Amygdala (tissue), 56 donors: ENCODE data around the gene RHOT2.

Experiments used
- DNase-seq, 56 donors: peaks; one replicate each; lab custom pipeline; 2025; lab: John Stamatoyannopoulos, UW

The RHOT2 gene

DNA sequence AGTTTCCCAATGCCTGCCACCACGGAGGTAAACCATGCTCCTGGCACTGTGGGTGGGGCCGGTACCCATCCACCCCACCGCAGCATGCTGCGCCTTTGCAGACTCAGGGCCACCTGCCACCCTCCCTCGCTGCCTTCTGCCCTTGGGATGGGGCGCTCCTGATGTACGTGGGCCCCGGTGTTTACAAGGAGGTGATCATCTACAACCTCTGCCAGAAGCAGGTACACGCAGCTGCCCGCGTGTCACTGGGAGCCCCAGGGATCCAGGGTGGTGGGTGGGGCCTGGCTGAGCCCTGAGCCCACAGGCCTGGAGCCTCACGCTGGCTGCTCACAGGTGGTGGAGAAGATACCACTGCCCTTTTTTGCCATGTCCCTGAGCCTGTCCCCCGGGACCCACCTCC is 1.4 kb upstream of the RHOT2 start:
- DNase-seq = no peak

DNA sequence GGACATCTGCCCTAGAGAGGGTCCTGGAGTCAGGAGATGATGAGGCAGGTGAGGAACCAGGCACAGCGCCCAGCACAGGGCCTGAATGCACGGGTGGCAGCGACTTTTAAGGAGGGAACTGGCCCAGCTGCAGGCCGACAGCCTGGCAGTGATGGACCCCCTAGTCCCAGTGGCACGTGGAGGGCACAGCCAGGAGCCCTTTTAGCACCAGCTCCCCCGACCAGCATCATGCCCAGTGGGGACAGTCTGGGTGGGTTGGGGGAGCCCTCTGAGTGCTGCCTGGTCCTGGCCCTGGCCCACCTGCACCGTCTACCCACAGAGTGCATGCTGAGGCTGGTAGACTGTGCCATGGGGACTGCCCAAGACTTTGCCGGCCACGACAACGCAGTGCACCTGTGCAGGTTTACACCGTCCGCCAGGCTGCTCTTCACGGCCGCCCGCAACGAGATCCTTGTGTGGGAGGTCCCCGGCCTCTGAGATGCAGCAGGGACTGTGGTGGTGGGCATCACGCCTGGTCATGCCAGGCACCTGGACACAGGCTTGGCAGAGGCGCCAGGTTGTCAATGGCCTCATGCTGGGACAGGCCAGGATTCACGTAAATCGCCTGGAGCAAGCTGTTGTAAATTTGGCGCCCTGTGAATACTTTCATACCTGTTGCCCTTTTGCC is 686 bp upstream of the RHOT2 start:
- no peak for DNase-seq

DNA sequence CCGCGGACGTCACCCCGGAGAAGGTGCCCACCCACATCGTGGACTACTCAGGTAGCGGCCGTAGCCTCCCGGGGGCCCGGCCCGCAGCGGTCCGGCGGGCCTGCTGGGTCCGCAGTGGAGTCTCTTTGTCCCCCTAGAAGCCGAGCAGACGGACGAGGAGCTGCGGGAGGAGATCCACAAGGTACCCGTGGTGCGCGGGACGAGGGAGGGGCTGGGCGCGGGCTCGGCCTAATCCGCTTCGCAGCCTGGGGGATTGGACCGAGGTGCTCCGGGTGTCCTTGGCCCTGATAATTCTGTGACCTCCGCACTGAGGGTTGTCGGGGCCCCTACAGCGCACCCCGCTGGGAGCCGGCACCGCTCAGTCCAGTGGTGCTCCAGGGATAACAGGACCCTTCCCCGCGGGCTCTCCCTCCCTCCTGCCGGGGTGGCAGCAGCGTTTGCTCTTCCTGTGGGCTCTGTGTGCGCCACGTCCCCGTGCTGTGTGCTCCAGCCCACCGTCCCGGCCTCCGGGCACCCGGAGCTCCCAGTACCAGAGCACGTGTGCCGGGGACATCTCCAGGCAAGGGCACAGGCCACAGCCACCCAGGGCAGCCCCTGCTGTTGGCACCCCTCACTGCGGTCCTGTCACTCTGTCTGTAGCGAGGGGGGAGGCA is 713 bp downstream of the RHOT2 start:
- no peak for DNase-seq

DNA sequence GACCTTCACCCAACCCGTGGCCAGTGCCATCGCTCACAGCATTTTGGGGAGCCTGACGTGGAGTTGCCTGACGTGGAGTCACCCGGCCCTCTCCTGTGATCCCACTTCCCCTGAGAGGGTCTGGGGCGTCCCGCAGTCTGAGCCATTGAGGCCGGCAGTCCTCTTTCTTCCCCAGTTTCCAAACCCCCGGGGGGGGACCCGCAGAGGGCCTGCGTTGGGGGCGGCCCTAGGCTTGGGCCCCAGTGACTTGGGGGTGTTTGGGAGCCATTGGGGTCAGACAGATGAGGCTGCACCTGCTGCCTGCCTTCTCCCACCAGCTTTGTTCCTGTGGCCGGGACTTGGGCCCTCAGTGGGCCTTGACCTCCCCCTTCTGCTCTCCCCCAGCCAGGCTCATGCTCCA is 1.7 kb downstream of the RHOT2 start:
- no peak for DNase-seq

DNA sequence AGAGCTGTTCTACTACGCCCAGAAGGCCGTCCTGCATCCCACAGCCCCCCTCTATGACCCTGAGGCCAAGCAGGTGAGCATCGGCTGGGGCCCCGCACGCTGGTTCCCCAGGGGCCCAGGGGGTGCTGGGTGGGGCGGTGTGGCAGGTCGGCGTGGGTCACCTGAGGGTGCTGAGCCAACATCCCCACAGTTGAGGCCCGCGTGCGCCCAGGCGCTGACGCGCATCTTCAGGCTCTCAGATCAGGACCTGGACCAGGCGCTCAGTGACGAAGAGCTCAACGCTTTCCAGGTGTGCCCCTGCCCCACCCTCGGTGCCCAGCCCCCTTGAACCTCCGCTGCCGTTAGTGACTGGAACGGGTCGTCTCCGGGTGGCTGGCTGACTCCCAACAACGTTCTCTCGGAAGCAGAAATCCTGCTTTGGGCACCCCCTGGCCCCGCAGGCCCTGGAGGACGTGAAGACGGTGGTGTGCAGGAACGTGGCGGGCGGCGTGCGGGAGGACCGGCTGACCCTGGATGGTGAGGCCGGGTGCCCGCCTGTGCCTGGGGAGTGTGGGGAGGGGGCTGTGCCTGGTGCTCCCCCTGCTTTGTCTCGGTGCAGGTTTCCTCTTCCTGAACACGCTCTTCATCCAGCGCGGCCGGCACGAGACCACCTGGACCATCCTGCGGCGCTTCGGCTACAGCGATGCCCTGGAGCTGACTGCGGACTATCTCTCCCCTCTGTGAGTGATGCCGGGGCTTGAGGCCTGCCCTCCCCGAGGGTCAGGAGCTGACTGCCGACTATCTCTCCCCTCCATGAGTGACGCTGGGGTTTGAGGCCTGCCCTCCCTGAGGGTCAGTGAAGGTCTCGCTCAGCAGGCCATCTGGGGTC is 2.8 kb downstream of the RHOT2 start:
- no peak for DNase-seq

DNA sequence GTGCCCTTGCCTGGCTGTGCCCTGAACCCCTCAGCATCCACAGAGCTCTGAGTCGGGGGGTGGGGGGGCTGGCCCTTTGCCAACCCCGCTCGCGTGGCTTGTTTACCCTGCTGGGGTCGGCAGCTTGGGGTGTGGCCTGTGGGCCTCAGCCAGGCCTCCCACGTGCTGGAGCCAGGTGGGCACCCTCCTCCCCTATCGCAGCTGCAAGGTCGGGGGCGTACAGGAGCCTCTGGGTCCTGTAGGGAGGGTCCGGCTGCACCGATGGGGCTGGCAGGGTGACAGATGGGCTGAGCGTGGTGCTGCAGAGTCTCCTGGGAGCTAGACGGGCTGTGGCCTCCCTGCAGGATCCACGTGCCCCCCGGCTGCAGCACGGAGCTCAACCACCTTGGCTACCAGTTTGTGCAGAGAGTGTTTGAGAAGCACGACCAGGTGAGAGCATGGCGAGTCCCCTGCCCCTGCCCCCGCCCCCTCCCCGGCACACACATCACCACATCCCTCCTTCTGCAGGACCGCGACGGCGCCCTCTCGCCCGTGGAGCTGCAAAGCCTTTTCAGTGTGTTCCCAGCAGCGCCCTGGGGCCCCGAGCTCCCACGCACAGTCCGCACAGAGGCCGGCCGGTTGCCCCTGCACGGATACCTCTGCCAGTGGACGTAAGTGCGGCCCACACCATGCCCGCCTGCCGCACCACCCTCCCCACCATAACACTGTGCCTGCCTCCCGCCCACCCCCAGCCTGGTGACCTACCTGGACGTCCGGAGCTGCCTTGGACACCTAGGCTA is 3.6 kb downstream of the RHOT2 start:
- peak in 1 of 56 donors; percentile 10 for DNase-seq

DNA sequence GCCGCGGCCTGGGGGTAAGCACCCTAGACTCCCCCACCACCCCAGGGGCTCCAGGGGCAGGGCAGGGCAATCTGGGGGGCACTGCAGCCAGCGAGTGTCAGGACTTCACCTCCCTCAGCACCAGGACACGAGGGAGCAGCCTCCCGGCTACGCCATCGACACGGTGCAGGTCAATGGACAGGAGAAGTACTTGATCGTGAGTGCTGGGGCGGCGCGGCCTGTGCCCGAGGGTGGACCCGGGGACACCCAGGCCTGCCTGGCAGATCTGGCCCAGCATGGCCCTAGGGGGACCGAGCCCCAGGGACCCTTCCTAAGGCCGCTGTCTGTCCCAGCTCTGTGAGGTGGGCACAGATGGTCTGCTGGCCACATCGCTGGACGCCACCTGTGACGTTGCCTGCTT is 4.4 kb downstream of the RHOT2 start:
- DNase-seq = no peak

DNA sequence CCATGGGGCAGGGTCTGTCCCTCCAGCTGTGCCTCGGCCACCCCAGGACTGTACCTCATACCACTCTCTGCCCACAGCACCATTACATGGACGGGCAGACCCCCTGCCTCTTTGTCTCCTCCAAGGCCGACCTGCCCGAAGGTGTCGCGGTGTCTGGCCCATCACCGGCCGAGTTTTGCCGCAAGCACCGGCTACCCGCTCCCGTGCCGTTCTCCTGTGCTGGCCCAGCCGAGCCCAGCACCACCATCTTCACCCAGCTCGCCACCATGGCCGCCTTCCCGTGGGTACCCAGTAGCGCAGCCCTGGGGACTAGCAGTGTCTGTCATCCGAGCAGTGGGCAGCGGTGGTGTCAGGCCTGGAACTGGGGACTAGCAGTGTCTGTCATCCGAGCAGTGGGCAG is 4.9 kb downstream of the RHOT2 start:
- DNase-seq = no peak

DNA sequence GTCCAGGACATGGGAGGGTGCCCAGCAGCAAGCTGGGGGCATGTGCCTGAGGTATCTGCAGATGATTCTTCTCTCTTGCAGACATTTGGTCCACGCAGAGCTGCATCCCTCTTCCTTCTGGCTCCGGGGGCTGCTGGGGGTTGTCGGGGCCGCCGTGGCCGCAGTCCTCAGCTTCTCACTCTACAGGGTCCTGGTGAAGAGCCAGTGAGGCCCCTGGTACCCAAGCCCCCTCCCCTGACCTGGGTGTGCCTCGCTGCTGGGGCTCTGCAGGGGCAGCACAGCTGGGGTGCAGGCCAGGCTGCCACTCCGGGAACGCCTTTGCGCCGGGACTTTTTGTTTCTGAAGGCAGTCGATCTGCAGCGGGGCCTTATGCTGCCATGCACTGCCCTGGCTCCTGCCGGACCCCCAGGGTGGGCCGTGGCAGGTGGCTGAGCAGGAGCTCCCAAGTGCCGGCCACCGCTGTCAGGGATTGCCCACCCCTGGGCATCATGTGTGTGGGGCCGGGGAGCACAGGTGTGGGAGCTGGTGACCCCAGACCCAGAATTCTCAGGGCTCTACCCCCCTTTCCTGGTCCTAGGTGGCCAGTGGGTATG is 5.6 kb downstream of the RHOT2 start:
- no peak for DNase-seq

DNA sequence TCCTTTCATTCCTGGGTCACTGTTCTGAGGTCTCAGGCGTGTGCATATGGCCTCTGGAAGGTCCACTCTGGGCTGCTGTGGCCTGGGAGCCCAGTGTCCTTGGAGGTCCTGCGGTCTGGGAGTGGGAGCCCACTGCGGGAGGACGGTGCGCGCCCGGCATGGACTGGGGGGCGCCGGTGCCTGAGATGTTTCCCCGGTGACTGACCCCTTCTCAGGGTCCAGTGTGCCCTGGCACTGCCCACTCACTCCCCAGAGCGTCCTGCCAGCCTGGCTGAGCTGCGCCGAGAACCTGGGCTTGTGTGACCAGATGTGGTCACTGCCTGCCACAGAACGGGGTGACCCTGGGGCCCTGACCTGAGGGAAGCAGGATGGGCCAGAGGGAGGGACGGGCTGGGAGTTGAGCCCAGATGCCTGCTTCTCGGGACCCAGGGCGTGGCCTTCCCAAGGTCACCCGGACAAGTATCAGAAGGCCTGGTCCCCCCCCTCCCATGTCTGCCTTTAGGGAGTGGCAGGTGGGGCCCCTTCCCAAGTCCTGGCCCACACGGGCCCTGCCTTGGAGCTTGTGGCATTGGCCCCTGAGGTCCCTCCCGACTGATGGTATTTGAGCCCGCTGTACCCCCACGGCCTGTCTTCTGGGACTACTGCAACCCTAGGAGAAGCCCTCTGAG is 6.4 kb downstream of the RHOT2 start:
- no peak for DNase-seq

DNA sequence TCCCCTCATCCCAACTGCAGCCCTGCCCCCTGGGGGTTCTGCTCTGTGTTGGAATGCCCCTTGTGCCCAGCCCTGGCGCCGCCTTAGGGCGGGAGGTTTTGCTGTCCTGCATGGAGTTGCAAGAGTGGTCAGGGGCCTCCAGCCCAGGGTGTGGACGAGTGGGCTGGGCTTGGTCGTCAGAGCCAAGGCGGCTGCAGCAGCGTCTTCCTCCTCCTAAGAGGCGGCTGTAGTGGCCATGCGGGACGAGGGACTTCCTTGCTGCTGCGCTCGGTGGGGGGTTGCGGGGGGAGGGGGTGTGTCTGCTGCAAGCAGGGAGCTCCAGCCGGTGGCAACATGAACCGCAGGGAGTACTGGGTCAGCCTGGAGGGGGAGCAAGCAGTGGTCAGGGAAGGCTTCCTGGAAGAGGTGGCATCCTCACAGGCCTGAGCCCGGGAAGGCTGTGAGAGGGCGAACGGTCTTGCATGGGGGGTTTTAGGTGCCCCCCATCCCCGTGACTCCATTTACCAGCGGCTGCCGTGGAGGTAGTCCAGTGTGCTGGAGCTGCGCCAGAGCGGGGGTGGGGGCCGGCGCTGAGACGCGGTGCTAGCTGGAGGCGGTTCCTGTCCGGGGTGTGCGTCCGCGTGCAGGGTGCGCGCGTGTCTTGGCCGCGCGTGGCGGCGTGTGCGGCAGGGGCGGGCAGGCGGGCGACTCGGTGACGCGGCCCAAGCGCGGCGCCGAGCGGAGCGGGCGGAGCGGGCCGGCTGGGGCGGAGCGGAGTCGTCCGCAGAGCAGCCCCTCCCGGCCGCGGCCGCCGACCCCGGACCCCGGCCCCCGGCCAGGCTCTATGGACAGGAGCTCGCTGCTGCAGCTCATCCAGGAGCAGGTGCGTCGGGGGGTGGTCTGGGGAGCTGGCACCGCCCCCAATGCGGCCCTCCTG is 7.3 kb downstream of the RHOT2 start, which contains the start of gene RHBDL1:
Gene RHBDL1 (plus strand): TSS at position 704 of the 916 bp plus-strand sequence. CDS start 120 bp downstream, at position 824.
- peak in 32 of 56 donors; percentile 17 to 78 (median 40) for DNase-seq

DNA sequence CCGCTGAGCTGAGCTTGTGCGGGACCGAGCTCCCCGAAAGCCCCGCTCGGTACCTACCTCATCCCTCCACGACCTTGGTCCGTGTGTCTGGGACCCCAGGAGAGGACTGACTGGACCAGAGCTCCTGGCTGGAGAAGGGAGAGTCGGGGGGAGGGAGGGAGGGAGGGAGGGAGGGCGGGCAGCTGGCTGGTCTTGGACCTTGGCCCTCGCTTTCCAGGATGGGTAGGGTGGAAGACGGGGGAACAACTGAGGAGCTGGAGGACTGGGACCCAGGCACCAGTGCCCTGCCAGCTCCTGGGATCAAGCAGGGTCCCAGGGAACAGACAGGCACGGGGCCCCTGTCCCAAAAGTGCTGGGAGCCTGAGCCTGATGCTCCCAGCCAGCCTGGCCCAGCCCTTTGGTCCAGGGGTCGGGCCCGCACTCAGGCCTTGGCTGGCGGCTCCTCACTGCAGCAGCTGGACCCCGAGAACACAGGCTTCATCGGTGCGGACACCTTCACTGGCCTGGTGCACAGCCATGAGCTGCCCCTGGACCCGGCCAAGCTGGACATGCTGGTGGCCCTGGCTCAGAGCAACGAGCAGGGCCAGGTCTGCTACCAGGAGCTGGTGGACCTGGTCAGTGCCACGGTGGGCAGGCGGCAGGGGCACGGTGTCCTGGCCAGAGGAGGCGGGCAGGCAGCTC is 8.1 kb downstream of the RHOT2 start:
- peak in 1 of 56 donors; percentile 21 for DNase-seq

DNA sequence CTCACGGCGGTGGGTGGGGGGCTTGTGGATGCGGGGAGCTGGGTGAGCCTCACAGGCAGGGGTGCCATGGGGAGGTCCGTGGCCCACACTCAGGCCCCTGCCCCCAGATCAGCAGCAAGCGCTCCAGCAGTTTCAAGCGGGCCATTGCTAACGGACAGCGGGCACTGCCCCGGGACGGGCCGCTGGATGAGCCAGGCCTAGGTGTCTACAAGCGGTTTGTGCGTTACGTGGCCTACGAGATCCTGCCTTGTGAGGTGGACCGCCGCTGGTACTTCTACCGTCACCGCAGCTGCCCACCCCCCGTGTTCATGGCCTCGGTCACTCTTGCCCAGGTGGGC is 8.6 kb downstream of the RHOT2 start:
- DNase-seq = no peak

DNA sequence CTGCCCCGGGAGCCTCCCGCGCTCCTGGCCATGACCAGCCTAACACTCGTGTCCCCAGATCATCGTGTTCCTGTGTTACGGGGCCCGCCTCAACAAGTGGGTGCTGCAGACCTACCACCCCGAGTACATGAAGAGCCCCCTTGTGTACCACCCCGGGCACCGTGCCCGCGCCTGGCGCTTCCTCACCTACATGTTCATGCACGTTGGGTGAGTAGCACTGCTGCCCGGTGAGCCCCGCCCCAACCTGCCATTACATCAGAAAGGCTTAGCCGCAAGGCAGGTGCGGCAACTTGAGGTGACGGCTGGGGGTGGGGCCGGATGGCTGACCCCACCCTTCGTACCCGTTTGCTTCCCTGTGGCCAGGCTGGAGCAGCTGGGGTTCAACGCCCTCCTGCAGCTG is 9.0 kb downstream of the RHOT2 start:
- DNase-seq = no peak

DNA sequence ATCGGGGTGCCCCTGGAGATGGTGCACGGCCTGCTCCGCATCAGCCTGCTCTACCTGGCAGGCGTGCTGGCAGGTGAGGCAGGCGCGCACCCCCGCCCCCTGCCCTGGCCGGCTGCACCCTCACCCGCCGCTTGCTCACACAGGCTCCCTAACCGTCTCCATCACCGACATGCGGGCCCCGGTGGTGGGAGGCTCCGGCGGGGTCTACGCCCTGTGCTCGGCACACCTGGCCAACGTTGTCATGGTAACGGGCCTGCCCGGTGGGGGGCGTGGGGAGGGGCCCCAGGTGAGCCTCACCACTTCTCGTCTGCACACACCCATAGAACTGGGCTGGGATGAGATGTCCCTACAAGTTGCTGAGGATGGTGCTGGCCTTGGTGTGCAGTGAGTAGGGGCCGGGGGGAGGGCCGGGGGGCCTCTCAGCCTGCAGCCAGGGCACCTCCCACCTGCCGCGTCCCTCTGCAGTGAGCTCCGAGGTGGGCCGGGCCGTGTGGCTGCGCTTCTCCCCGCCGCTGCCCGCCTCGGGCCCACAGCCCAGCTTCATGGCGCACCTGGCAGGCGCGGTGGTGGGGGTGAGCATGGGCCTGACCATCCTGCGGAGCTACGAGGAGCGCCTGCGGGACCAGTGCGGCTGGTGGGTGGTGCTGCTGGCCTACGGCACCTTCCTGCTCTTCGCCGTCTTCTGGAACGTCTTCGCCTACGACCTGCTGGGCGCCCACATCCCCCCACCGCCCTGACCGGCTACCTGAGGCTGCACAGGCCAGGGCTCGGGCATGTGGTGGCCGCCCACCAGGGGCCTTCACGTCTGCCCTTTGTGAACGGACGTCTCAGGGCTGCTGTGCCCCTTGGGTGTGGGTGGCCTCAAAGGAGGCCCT is 9.6 kb downstream of the RHOT2 start:
- DNase-seq = no peak

DNA sequence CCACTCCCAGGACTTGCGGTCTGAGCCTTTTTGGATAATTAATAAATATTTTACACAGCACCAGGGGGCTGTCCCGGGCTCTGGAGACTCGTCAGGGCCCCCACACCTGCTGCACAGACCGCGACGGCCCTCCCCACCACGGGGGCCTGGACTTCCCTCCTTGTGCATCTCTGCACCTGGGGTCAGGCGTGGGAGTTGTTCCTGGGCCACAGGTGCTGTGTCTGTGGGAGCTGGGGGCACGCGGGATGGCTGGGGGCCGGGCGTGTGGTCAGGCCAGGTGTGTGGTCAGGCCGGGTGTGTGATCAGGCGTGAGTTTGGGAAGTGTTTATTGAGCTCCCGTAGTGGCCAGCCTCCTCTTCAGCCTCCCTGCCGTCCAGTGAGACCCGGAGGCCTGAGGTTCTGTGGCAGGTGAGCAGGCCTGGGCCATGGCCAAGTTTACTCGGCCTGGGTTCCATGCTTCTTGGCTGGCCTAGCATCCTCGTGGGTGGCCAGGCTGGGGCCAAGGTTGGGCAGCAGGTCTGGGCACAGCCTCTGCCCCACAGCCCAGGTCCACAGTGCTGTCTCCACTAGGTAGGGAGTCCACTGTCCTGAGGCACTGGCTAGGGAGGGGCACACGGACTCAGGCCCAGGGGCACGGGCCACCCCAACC is 10.4 kb downstream of the RHOT2 start:
- DNase-seq = no peak
